ENCODE data around the gene OGDH.
"Not testable (repeated sequence)": the region's sequence is repeated elsewhere in the genome, so short reads cannot be mapped to it uniquely, and the experiment has no call there.

The OGDH gene

DNA sequence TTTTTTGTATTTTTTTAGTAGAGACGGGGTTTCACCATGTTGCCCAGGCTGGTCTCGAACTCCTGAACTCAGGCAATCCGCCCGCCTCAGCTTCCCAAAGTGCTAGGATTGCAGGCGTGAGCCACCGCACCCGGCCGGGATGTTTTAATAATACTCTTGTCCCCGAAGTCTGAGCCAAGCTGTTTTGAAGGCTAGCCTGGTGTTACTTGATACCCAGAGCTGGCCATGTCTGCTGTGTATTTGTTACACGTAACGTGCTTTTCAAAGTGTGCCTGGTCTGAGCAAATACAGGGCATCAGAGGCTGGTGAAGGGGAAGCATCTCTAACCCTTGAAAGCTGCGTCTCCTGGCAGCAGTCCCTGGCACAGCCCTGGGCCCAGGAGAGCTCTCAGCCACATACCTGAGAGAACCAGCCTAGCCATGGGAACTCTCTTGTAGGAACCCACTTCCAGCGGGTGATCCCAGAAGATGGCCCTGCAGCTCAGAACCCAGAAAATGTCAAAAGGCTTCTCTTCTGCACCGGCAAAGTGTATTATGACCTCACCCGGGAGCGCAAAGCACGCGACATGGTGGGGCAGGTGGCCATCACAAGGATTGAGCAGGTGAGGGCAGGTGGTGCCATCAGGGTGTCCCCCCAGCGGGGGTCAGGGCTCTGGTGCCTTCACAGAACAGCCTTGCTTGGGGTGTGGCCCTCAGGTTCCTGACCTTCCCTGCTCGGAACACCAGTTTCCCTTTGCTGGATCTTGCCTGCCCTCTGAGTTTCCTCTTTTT lies 100.5 kb downstream of the OGDH start:
- DNase-seq (ENCODE audit: low spot score) = no peak

DNA sequence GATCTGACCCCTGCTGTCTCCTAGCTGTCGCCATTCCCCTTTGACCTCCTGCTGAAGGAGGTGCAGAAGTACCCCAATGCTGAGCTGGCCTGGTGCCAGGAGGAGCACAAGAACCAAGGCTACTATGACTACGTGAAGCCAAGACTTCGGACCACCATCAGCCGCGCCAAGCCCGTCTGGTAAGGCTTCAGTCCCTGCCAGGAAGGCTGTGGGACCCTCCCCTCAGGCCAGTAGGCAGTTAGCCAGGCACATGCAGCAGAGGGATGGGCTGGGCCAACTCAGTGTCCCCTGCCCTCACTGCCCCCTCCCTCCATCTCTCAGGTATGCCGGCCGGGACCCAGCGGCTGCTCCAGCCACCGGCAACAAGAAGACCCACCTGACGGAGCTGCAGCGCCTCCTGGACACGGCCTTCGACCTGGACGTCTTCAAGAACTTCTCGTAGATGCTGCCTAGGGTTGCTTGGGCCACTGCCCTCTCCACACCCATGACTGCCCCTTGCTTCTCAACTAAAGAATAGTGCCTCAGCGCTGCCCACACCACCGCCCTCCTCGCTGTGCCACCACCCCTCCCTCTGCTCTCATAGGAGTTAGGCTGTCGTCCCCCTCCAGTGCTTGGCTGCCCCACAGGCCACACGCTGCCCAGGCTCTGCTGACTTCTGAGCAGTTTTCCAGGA lies 101.3 kb downstream of the OGDH start:
- no peak for DNase-seq (ENCODE audit: low spot score)

DNA sequence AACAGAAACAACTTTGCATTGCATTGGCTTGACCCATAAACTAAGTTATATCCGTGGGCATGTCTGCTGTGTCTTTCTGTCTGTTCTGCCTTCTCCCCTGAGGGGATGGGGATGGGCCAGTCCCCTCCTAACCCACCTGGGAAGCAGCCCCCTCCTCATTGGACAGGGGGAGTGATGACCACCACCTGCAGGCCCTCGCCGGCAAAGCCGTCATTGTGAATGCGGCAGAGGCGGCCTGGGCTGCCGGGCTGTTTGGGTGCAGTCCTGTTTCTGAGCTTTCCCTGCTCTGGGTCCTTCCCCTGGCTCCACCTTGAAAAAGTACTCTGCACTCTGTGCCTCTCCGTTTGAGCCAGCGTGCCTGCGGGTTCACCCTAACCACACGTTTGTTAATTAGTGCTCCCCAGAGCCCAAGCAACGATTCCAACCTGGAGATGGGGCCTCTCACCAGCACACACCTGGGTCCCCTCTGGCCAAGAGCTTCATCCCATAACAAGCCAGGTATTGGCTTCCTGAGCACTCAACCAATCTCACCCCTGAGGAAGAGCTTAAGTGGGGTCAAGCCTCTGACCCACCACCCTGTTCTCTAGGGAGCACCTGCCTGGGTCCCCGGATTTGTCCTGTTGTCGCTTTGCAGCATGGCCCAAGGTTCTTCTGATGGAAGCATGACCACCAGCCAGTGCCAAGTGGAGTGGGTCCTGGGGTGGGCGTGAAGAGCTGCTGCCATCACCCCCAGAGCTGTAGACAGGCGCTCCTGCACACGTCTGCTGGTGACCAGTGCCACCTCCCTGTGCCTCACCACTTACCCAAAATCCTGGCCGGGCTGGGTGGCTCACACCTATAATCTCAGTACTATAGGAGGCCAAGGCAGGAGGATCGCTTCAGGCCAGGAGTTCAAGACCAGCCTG lies 102.8 kb downstream of the OGDH start:
- no peak for DNase-seq (ENCODE audit: low spot score)

- DNase-seq (ENCODE audit: low spot score) = no peak
Measured at GRCh38 chr7:44709945-44710596, 103.6 kb downstream of the OGDH start.

DNA sequence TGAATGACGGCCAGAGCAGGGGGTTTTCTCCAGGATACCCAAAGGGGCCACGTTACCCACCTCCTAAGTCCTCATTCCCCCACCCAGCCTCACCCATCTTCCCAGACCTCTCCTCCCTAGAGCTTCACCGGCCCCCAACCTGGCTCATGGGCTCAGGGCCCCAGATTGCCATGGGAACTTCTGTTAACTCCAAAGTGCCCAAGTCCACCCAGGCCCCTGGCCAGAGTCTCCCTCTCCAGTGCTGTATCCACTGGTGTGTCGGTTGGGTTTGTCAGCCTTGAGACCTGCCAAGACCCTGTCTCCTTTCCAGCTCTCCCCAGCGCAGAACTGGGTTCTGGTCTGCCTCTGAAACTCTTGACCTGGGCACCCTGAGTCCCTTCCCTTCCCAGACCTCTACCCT lies 105.1 kb downstream of the OGDH start:
- DNase-seq (ENCODE audit: low spot score) = no peak

DNA sequence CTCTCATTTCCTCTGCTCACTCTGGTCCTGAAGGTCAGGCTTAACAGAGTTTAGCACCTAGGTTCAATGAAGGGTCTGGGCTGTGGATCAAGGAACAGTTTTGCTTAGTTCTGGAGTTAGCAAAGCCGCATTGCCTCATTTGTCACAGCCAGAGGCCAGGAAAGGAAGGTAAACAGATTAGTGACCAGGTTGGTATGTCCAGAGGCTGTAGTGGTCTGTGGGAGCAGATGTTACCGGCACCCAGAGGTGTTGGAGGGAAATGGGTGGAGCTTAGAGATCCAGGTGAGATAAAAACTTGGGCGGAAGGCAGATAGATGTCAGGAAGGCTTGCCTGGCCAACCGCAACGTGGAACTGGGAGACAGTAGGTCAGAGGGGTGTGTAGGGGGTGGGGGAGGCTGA lies 105.6 kb downstream of the OGDH start:
- DNase-seq (ENCODE audit: low spot score) = no peak

- no peak for DNase-seq (ENCODE audit: low spot score)
Measured at GRCh38 chr7:44713141-44713540, 106.7 kb downstream of the OGDH start.

GRCh38 chr7:44713680-44714335 lies 107.4 kb downstream of the OGDH start:
- DNase-seq (ENCODE audit: low spot score) = no peak

DNA sequence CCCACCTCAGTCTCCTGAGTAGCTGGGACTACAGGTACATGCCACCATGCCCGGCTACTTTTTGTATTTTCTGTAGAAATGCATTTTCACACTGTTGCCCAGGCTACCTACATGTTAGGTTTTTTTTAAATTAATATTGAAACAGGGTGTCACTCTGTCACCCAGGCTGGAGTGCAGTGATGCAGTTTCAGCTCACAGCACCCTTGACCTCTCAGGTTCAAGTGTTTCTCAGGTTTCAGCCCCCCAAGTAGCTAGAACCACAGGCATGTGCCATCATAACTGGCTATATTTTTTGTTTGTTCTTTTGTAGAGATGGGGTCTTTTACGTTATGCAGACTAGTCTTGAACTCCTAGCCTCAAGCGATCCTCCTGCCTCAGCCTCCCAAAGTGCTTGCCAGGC lies 109.8 kb downstream of the OGDH start:
- no peak for DNase-seq (ENCODE audit: low spot score)

DNA sequence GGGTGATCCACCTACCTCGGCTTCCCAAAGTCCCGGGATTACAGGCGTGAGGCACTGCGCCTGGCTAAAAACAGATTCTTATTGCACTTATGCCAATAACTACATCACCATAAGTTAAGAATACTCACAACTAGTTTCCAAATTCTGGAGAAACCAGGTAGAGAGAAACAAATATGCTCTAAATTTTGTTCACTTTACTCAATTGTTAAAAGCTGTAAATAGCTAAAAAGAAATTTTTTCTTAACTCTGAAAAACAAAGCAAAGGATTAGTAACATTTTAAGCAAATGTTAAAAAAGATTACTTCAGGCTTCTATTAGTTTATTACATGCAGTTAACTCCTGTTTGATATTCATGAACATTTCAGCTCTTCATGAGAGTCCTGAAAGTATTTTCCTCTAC lies 113.9 kb downstream of the OGDH start:
- no peak for DNase-seq (ENCODE audit: low spot score)

- no peak for DNase-seq (ENCODE audit: low spot score)
Measured at GRCh38 chr7:44724276-44724675, 117.8 kb downstream of the OGDH start.

DNA sequence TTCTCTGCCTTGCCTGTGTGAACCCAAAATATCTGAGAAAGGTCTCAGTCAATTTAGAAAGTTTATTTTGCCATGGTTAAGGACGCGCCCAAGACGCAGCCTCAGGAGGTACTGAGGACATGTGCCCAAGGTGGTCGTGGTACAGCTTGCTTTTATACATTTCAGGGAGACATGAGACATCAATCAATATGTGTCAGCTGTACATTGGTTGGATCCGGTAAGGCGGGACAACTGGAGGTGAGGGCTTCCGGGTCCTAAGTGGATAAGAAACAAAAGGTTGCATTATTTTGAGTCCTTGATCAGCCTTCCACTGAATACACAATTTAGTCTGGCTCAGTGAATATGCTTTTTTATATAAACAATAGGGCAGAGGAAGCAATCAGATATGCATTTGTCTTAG lies 119.8 kb downstream of the OGDH start:
- not testable (repeated sequence) for DNase-seq (ENCODE audit: low spot score)

GRCh38 chr7:44727158-44727936 lies 120.9 kb downstream of the OGDH start:
- DNase-seq (ENCODE audit: low spot score) = peak; percentile 72

DNA sequence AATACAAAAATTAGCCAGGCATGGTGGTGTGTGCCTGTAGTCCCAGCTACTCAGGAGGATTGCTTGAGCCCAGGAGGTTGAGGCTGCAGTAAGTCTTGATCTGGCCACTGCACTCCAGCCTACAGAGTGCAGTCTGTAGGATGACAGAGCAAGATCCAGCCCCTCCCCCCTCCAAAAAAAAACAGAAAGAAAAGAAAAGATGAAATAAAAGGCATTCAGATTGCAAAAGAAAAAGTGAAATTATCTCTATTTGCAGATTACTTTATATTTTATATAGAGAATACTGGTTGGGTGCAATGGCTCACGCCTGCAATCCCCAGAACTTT lies 121.5 kb downstream of the OGDH start:
- no peak for DNase-seq (ENCODE audit: low spot score)

- DNase-seq (ENCODE audit: low spot score) = no peak
Measured at GRCh38 chr7:44729949-44730590, 123.6 kb downstream of the OGDH start.

DNA sequence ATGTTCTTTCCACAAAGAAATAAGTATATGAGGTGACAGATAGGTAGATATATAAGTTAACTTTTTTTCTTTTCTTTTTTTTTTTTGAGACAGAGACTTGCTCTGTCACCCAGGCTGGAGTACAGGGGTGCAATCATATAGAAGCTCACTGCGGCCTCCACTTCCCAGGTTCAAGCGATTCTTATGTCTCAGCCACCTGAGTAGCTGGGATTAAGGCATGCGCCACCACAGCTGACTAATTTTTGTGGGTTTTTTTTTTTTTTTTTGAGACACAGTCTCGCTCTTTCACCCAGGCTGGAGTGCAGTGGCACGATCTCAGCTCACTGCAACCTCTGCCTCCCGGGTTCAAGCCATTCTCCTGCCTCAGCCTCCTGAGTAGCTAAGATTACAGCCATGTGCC lies 126.5 kb downstream of the OGDH start:
- not testable (repeated sequence) for DNase-seq (ENCODE audit: low spot score)

DNA sequence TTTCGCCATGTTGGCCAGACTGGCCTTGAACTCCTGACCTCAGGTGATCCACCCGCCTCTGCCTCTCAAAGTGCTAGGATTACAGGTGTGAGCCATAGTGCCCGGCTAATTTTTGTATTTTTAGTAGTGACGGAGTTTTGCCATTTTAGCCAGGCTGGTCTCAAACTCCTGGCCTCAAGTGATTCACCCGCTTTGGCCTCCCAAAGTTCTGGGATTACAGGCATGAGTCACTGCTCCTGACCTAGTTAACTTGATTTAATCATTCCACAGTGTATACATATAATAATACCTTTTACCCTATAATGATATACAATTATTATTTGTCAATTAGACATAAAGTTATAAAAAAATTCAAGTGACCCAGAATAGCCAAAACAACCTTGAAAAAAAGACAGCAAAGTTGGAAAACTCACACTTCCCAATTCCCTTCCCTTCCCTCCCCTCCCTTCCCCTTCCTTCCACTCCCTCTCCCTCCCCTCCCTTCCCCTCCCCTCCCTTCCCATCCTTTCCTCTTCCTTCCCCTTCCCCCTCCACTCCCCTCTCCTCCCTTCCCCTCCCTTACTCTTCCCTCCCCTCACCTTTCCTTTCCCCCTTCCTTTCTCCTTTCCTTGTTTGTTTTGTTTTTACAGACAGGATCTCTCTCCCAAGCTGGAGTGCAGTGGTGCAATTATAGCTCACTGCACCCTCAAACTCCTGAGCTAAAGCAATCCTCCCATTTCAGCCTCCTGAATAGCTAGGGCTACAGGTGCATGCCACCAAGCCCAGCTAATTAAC lies 127.5 kb downstream of the OGDH start:
- peak; percentile 50 for DNase-seq (ENCODE audit: low spot score)

GRCh38 chr7:44735403-44736165 lies 129.2 kb downstream of the OGDH start:
- peak; percentile 97 for DNase-seq (ENCODE audit: low spot score)

- no peak for DNase-seq (ENCODE audit: low spot score)
Measured at GRCh38 chr7:44736896-44737295, 130.5 kb downstream of the OGDH start.

All from kidney capillary endothelial cell (primary cell).